NCI-H1930 (cell line): Measurements from ENCODE around the gene TCTN1.
"Not testable (repeated sequence)": the region's sequence is repeated elsewhere in the genome, so short reads cannot be mapped to it uniquely, and the experiment has no call there.

Experiments
- DNase-seq, 2 experiments: peaks; one replicate each; lab custom pipeline; 2025; lab: John Stamatoyannopoulos, UW

The TCTN1 gene

DNA sequence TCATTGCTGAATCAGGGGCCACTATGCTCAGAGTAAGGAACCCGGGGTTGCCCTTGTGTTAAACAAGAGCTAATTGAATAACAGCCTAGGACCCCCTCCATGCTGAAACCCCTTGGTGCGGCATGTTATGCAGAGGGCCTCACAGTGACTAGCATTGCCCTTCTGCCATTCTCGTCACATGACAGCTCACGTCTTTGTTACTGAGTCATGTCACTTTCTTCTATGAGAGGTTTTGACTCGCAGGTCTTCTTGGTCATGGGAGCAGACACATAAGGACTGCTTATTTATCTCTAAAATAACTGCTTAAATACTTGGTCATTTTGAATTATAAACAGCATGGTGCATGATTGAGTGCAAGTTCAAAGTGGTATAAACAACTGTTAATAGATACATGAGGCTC, 24.9 kb downstream of the TCTN1 start:
- no peak for DNase-seq

DNA sequence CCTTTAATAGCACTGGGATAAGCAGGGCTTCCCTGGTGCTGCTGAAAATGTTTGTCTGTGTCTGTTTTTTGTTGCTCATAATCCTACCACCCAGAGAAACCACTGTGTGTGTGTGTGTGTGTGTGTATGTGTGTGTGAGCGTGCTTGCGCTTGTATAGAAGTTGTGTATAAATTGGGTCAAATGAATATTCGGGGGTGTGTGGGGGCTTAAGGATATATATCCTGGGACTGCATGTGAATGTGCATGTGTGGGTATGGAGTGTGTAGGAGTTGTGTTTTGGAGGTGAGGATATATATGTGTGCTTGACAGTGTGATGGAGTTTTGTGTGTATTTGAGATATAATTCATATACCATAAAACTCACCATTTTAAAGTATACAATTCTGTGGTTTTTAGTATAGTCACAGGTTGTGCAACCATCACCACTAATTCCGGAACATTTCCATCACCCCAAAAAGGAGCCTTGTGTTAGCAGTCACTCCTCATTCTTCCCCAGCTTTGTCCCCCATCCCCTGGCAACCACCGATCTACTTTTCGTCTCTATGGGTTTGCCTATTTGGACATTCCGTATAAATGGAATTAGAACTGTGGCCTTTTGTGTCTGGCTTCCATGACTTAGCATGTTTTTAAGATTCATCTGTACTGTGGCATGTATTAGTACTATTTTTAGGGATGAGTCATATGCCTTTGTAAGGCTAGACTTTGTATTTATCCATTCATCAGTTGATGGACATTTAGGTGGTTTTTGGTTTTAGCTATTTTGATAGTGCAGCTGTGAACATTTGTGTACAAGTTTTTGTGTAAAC, 25.6 kb downstream of the TCTN1 start:
- no peak for DNase-seq

DNA sequence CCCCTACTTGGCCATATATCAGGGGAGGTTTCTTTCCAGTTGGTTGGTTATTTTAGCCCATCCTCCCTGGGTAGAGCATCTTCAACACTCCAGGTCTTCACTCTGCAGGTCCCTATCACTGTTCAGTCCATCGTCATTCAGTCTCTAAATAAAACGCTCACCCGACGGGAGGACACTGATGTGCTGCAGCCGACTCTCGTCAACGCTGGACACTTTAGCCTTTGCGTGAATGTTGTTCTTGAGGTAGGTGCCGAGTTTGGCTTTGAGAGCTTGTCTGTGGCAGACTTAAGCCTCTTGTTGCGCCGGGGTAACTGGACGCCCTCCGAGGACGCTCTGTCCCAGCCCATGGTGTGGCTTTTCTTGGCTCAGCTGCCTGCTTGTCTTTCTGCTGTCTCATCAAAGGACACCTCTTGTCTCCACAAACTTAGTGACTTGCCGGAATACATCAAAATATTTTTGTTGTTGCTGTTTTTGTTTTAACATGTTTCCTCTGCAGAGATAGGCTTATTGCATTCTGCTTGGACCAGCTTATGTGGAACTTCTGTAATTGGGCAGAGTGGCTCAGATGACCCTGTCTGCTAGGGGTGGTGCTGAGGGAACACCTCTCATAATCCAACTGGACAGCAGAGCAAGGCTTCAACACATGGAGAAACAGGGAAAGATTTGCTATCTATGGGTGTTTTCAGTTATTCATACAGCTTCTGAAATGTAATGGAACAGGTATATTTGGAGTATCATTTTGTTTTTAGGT, 26.5 kb downstream of the TCTN1 start:
- DNase-seq = no peak

DNA sequence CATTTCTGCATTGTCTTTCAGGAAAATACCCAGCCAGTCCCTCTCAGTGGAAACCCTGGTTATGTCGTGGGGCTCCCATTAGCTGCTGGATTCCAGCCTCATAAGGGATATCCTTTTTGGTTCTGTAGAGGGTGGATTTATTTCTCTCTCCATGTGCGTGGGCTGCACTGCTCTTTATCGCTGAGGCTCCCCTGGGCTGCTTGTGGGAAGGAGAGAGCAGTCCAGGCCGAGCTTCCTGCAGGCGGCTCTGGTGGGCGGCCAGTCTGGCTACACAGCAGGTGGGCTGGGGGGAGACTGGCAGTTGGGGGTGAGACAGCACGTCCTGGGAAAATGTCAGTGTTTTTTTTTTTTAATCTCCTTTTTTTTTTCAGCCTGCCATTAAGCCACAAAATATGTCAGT, 27.6 kb downstream of the TCTN1 start:
- DNase-seq = no peak

DNA sequence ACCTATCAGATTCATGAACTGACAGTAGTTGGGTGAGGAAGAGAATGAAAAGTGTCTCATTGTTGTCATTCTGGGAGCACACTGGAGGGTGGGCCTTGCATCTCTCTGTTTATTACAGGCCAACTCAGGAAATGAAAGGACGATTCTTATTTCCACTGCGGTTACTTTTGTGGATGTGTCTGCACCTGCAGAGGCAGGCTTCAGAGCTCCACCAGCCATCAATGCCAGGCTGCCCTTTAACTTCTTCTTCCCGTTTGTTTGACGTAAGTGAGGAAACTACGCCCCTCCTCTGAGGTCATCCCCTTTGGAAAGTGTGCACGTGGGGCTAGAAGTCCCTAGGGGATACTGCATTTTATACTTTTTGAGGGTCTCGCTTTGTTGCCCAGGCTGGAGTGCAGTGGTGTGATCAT, 33.7 kb downstream of the TCTN1 start:
- no peak for DNase-seq

DNA sequence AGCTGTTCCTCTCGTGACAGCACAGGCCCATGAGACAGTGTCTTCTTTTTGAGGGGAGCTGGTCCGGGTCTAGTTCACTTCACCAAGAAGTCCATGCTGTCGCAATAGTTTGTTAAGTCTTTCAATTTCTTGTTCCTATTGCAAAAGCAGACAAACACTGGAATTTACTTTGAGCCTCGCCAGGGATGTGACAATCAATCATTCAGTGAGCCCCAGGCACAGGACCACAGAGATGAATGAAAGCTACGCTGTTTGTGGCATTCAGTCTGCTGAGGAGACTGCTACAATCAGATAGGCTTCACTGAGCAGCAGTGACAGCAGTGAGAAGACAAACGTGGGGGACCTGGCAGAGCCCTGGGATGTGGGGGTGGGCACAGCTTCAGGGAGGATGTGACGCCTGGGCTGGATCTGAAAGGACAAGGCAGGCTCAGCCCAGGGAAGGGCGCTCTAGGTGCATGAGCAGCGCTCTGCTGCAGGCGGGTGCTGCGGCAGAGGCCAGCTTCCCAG, 35.5 kb downstream of the TCTN1 start:
- no peak for DNase-seq

DNA sequence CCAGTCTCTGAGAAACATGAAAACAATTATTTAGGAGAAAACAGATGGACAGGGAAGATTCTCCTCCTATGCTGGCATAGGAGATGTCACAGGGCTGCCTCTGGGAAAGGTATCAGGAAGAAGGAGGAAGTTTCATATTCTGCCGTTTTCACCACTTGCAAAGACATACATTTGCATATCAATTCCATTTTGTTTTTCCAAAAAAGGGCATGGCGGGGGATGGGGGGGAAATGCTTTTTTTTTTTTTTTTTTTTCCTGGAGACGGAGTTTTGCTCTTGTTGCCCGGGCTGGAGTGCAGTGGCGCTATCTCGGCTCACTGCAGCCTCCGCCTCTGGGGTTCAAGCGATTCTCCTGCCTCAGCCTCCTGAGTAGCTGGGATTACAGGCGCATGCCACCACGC, 40.3 kb downstream of the TCTN1 start:
- not testable (repeated sequence) for DNase-seq

DNA sequence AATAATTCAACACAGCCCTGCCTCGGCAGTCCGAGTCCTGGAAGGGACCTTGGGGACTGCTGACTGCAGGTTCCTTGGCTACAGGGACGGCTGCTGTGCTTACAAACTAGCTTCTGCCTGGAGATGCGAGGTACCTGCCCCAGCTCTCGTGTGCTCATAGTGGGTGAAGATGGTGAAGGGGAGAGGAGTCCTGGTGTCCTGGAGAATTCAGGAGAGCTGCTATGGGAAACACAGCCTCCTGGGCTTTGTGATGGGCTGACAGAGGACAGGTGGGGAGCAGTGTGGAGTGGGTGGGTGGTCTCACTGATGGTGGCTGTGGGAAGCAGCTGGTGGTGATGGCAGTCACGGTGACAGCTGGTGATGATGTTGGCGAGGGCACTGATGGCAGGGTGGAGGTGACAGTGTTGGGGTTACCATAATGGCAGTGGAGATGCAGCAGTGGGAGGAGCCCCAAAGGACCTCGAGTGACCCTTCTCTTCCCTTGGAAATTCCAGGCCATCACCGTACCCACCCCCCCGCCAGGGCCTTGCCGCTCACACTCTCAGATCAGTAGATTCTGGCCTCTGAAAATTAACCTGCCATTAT, 42.2 kb downstream of the TCTN1 start:
- DNase-seq = no peak

DNA sequence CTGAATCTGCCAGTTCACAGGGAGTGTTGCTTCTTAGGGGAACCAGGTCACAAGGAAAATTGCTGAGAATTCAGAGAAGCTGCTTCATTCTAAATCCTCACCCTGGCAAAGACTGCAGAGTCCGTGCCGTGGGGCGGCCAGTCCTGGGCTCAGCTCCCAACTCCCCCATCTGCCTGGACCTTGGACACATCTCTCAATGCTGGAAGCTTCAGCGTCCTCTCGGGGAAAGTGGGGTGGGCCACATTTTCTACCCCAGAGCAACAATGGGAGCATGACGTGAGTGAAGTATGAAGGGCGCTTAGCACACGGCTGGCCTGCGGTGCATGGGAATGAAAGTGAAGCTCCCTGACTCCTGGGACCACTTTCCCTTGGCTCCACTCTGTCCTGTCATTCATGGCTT, 43.8 kb downstream of the TCTN1 start:
- DNase-seq = no peak

DNA sequence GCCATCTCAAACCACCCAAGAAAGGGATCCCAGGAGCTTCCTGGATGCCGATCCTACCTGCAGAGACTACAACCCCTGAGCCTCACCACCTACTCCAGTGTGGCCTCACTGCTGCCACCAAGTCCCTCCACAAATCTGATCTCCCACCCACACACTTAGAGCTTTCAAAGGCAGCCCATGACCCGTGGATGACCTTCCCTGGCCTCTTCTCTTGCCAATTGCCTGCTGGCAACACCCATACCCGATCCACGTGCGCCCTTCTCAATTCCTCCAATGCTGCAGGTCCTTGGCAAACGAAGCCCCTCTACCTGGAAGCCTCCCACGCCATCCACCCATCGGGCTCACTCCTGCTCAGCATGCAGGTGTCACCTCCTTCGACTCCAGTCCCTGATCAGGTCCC, 44.3 kb downstream of the TCTN1 start:
- no peak for DNase-seq

DNA sequence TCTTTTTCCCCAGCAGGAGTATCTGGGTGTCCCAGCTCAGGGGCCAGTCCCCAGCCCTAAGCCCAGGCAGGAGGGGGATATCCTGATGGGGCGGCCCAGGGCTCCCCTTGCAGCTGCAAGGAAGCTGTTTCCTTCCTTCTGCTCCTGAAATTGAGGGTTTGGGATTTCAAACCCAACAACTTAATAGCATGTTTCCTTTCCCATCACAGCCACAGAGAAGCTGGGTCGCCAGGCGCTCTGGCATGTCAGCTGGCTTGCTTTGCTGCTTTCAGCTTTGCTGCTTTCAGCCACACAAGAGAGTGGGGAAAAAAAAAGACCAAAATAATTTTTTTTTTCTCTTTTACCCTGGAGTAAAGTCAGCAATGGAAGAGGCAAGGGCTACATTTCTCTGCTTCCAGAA, 44.9 kb downstream of the TCTN1 start:
- DNase-seq = no peak

DNA sequence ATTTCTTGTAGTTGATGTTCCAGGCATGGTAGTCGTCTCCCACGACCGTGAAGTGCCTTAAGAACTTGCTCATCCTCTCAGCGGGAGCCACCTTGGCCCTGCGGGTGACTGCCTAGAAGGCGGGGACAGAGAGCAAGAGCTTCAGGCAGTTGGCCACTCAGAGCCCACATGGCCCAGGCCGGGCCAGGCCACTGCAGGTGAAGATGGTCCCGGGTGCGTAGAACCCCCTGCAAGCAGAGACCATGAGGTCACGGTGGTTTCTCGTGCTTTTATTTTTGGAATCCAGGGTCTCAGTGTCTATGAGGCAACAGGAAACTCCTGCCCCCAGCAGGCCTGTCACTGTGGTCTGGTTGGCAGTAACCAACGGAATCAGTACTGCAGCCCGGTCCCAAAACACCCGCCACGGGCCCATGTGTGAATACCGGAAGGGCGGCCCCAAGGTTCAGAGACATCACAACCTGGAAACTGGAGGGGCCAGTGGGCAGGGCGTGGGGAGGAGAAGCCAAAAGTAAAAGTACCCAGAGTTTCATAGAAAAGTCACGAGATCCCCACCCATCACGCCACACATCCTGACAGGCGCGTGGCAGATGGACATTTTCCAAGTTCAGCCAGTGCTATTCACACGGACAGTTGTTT, 47.5 kb downstream of the TCTN1 start:
- DNase-seq = no peak

DNA sequence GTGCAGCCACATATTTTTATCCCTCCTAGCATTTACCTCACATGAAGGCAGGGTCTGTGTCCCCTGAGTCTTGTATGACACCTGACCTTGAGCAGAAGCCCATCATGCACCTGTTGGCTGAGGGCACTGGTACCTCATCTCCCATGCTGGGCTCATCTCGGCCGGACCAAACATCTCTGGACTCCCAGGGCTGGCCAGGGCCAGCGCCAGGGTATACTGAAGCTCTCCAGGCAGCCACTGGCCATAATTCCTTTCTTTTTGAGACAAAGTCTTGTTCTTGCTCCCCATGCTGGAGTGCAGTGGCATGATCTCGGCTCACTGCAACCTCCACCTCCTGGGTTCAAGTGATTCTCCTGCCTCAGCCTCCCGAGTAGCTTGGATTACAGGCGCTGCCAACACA, 53.0 kb downstream of the TCTN1 start:
- DNase-seq = no peak

DNA sequence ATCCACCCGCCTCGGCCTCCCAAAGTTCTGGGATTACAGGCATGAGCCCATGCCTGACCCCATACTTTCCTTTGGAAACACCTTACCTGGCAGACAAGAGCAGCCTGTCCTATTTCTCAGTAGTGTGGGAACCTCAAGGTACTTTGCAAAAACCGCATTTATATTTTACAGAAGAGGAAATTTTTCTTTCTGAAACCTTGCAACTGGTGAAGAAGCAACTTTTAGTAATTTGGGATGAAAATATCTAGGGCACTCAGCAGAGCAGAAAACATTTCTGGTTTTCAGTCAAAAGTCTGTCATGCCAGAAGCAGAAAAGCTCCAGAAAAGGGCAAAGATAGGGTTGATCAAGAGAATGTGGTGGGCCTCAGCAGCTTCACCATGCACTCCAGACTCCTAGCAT, 53.7 kb downstream of the TCTN1 start:
- DNase-seq = no peak

DNA sequence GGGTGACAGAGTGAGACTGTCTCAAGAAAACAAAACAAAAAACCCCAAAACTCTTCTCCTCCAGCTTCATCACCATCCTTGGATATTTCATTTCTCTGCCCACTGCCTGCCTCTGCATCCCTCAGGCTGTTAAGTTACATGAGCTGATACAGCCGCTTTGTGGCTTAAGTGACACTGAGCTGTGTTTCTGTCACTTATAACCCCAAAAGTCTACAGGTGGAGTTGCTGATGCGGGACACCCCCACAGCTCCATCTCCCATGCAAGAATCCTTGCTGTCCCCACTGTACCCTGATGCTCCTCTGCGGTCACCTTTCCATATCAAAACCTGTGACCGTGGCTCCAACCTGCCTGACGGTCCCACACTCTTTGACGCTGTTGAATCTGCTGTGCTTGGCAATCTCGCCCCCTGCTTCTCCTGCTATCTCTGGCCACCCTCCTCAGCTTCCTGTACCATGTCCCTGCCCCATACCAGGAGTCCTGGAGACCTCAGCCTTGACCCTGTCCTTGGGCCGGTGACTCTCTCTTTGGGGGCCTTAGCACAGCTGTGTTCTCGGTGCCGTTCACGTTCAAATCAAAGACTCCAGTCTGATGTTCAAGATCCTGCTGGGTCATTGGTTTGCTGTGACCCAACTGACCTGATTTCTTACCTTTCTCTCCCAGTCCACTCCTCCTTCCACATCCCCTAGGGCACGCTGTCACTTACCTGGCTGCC, 54.7 kb downstream of the TCTN1 start:
- no peak for DNase-seq

DNA sequence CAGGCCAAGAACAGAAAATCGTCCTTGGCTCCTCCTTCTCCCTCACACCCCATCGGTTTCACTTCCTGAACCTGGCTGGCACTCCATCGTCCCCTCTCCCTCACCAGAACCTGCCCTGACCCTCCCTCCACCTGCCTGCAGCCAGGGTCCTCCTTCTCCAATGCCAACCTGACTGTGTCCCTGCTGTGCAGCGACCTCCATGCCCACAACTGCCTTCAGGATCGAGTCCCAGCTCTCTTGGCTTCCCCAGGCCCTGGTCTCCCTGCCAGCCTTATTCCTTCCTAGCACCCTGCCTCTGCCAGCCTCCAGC, 55.2 kb downstream of the TCTN1 start:
- no peak for DNase-seq

DNA sequence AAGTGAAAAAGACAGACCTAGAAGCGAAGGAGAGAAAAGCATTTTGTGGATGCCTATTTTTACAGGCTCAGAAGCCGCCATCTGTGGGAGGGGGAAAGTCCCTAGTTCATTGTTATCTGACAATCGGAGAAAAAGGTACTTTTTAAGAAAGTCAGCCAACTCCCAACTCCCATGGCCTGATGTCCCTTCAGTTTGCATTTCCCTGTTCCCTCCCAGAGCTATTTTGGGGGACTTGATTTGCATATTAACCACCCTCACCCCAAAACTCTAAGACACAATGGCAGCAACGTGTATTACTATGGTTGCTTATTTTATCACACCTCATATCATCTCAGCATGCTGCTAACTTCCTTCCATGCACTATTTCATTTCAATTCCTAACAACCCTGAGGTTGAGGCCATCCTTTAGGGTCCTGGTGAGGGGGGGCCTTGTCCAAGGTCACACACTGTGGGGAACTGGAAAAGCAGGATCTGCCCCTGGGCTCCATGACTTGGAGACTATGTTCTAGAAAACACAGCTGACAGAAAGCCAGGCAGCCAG, 56.3 kb downstream of the TCTN1 start:
- DNase-seq = no peak

DNA sequence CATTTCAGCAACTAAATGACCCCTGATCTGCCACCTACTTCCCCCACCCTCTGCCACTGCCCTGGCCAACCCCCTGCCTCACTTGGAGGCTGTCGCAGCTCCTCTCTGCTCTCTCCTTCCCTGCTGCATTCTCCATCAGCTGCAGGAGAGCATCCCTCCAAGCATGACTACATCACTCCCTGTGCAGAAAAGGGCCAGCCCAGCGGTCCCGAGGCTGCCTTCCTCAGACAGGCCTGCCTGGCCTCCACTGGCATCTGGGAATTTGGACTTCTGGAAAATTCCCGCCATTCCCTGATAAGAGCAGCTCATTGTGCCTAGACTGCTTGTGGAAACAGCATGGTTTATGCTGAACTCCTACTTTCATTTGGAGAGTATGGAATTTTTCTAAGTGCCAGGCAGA, 62.2 kb downstream of the TCTN1 start:
- DNase-seq = no peak

DNA sequence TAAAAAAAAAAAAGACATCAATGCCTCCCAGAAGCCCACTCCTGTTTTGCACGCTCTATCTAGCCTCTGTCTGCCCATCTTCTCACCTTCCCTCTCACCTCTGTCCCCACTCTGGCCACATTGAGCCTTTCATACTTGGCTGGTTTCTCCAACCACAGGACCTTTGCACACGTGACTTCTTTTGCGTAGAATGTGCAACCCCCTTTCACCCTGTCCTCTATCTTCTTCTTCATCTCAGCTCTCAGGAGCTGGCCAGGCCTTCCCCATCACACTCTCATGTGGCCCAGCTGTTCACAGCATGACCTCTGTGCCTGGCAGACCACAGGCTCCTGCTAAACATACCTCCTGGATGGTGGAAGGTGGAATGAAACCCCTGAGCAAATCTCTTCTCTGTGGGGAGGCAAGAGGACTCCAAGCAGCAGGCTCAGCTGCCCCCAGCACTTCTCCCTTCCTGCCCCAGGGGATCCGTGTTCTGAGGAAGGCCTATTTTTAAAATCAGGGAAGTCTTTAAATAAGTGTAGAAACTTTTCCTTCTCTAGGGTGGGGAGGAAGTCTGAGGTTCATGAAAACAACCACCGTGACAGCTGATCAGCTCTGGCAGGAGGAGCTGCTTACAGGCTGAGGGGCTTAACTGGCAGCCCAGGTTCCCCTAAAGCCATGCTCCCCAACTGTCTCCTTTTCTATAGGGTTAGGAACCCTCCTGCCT, 63.4 kb downstream of the TCTN1 start:
- no peak for DNase-seq

DNA sequence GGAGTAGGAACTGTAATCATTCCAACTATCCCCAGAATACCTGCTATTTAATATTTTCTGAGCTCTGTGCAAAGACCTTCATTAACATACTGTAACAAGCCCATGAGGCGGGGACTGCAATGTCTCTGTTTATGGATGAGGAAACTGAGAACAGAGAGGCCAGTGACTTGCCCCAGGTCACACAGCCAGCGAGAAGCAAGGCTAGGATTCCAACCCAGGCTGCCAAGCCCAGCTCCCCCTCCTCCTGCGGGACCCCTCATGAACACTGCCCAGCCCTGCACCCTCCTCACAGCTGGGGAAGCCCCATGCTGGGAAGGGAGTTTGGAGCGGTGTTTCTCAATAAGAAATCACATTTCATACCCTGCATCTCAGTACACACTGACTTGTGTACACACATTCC, 64.1 kb downstream of the TCTN1 start:
- DNase-seq = no peak

DNA sequence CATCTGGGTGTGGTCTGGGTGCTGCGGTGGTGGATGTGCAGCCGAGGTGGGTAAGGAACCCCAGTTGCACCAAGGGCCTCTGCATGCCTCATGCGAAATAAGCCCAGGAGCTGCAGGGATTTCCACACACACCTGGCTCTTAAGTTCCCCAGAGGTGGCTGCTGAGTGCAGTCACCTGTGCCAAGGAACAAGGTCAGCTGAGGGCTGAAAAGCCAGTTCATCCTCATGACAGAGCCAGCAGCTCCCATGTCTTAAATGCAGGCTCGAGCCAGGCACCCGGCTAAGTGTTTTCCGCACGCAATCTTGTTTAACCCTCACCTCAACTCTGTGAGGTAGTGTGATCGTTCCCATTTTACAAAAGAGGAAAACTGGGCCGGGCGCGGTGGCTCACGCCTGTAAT, 65.3 kb downstream of the TCTN1 start:
- no peak for DNase-seq
